Vagina (tissue), 2 donors: ENCODE measurements around the gene BNIP3. TPM values are rescaled to one million over a fixed set of nuclear protein-coding genes. Genes with fewer than 3 reads are reported as not detected.

ENCODE experiments used
- DNase-seq, 2 donors: peaks; one replicate each; pipeline ENCODE4 v3.0.0-alpha.2; 2017; ENCODE audit errors: extremely low spot score in 2 of 2
- H3K27ac ChIP-seq: fragments of 200-600 bp; sonication (generic); one replicate; pipeline ENCODE4 v1.5.1; 2019
- H3K27me3 ChIP-seq: fragments of 200-600 bp; sonication (generic); one replicate; pipeline ENCODE4 v1.5.1; 2019
- H3K36me3 ChIP-seq, 2 donors: fragments of 200-600 bp; sonication (generic); one replicate each; pipeline ENCODE4 v1.5.1; 2017 to 2019
- H3K4me1 ChIP-seq: fragments of 200-600 bp; sonication (generic); one replicate; pipeline ENCODE4 v1.5.1; 2019
- H3K4me3 ChIP-seq, 2 donors: fragments of 200-600 bp; sonication (generic); 1 replicate in 1 of 2; 2 replicates in 1 of 2; pipeline ENCODE4 v1.5.1; 2016 to 2019
- H3K9me3 ChIP-seq: fragments of 200-600 bp; sonication (generic); one replicate; pipeline ENCODE4 v1.5.1; 2019
- CTCF ChIP-seq, 3 experiments: fragments of 450-650 bp in 2 of 3; fragments of 200-600 bp in 1 of 3; sonication (generic) in 1 of 3; IDR thresholded peaks; one replicate each; pipeline ENCODE4 v1.5.1; 2017 to 2019; ENCODE audit warnings: antibody characterized with exemption in 3 of 3, mild to moderate bottlenecking in 2 of 3, moderate library complexity in 2 of 3
- POLR2A ChIP-seq, 2 donors: fragments of 450-650 bp; IDR thresholded peaks; one replicate each; pipeline ENCODE4 v1.6.1; 2017; ENCODE audit warnings: antibody characterized with exemption in 2 of 2, mild to moderate bottlenecking in 2 of 2, moderate library complexity in 2 of 2
- POLR2AphosphoS5 ChIP-seq, 2 donors: sonication (generic); formaldehyde crosslinking; IDR thresholded peaks; one replicate each; pipeline ENCODE4 v1.9.0; 2017; ENCODE audit warnings: antibody characterized with exemption in 2 of 2, mild to moderate bottlenecking in 2 of 2, low read depth in 1 of 2; ENCODE audit not compliant: insufficient read depth in 1 of 2
- intact Hi-C: fragments of 100-400 bp; cut with DNase I; formaldehyde crosslinking; loops from one replicate; pipeline ENCODE4 v1.15.1; 2023
- total RNA-seq: library from RNA; depleted of rRNA; stranded (reverse); fragments of >200 nt; gene quantifications from one replicate; pipeline ENCODE4 v1.2.3, GENCODE V29; 2016

BNIP3 gene
- total RNA-seq, 1 donor from 2014 or later, result 40.8 TPM

DNA sequence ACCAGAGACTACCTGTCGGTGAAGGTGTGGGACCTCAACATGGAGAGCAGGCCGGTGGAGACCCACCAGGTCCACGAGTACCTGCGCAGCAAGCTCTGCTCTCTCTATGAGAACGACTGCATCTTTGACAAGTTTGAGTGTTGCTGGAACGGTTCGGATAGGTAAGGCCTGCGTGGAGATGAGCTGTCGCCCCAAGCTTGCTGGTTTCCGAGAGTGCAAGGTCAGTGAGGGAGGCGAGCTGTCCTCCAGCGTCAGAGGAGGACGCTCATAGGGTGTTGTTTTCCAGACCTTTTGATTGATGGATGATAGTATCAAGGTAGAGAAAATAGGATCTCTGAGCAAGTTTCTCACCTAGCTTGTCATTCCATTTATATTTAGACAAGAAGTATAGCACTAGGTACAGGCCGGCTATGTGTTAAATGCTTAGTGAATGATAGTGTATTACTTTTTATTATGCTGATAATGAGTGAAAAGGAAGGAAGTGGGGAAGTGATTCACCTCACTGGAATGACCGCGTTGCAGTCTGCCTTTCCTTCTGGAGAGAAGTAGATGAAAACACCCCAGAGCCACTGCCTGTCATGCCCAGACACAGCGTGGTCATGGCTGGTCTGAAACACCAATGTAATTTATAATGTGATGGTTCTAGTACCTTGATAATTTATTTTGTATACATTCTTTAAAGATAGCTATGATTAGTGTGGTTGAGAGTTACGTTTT, 33.9 kb downstream of the BNIP3 start:
- DNase-seq, result no peak
- H3K4me1 ChIP-seq, result peaks cover 15% of the 10 kb centered on the region
- H3K27ac ChIP-seq, result no peak overlapping the region
- no peaks in the 10 kb centered on the region for H3K9me3 ChIP-seq
- H3K27me3 ChIP-seq, result no peaks in the 10 kb centered on the region
- intact Hi-C loops, result no loop called here
- no peak overlapping the region for H3K4me3 ChIP-seq
- no peak for TF ChIP-seq POLR2AphosphoS5 (IDR thresholded peaks at IDR 0.05; ENCODE audit: insufficient read depth in 1 of 2, low read depth in 1 of 2)
- no peak for TF ChIP-seq CTCF (IDR thresholded peaks at IDR 0.05)
- no peak for TF ChIP-seq POLR2A (IDR thresholded peaks at IDR 0.05)
- peaks cover 0 to 52% of the 10 kb centered on the region in 2 donors for H3K36me3 ChIP-seq

GRCh38 chr10:131946880-131947279, 34.8 kb downstream of the BNIP3 start:
- Histone ChIP-seq H3K4me3 (no peak overlapping the region), H3K36me3 (peaks cover 0 to 52% of the 10 kb centered on the region in 2 donors), H3K27ac (no peak overlapping the region), H3K4me1 (peaks cover 15% of the 10 kb centered on the region), H3K9me3 (no peaks in the 10 kb centered on the region), H3K27me3 (no peaks in the 10 kb centered on the region)
- DNase-seq, result no peak
- intact Hi-C loops, result no loop called here
- TF ChIP-seq POLR2A (IDR thresholded peaks at IDR 0.05), result no peak
- no peak for TF ChIP-seq CTCF (IDR thresholded peaks at IDR 0.05)
- no peak for TF ChIP-seq POLR2AphosphoS5 (IDR thresholded peaks at IDR 0.05; ENCODE audit: insufficient read depth in 1 of 2, low read depth in 1 of 2)

DNA sequence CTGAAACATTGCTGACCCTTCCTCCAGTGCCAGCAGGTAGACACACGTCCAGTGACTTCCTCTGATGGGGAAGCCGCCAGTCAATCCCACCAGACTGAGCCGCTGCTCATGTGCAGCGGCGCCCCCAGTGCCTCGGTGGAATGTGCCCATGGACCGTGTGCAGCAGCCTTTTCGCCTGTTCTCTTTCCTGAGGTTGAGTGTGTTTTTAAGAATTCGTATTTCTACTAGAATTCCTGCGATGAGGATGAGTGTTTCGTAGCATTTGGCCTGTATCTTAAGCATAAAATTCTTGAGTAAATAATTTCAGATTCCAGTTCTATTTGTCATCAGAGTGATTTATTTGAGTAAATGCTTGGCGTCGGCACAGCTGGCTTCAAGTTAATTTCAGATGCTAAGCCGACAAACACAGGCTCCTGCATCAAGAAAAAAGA, 35.4 kb downstream of the BNIP3 start:
- no peaks in the 10 kb centered on the region for H3K9me3 ChIP-seq
- H3K4me1 ChIP-seq, result peaks cover 15% of the 10 kb centered on the region
- TF ChIP-seq POLR2AphosphoS5 (IDR thresholded peaks at IDR 0.05; ENCODE audit: insufficient read depth in 1 of 2, low read depth in 1 of 2), result peak in 1 of 2 donors; percentile 12
- TF ChIP-seq POLR2A (IDR thresholded peaks at IDR 0.05), result no peak
- peaks cover 0 to 49% of the 10 kb centered on the region in 2 donors for H3K36me3 ChIP-seq
- intact Hi-C loops, result no loop called here
- no peaks in the 10 kb centered on the region for H3K27me3 ChIP-seq
- H3K27ac ChIP-seq, result no peak overlapping the region
- no peak for DNase-seq
- no peak overlapping the region for H3K4me3 ChIP-seq

DNA sequence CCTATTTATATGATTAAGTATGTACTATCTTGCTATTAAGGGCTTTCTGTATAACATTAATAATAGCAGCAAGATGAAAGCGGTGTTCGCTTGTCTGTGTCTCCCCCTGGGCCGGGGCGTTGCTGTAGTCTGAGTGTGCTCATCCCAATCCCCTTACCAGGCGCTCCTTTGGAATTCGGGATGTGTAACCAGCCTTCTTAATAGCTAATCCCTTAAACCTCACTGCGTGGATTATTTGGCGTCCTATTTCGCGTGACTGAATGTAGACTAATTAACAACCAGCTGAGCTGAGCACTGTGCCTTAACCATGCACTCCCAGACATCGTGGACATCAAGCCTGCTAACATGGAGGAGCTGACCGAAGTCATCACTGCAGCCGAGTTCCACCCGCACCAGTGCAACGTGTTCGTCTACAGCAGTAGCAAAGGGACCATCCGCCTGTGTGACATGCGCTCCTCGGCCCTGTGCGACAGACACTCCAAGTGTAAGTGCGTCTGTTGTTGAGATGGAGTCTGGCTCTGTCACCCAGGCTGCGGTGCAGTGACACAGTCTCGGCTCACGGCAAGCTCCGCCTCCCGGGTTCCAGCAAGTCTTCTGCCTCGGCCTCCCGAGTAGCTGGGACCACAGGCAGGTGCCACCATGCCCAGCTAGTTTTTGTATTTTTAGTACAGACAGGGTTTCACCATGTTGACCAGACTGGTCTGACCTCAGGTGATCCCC, 36.6 kb downstream of the BNIP3 start:
- no peak overlapping the region for H3K27ac ChIP-seq
- intact Hi-C loops, result no loop called here
- DNase-seq, result no peak
- H3K36me3 ChIP-seq, result peaks cover 0 to 45% of the 10 kb centered on the region in 2 donors
- H3K9me3 ChIP-seq, result no peaks in the 10 kb centered on the region
- no peaks in the 10 kb centered on the region for H3K27me3 ChIP-seq
- H3K4me3 ChIP-seq, result no peak overlapping the region
- H3K4me1 ChIP-seq, result peaks cover 15% of the 10 kb centered on the region
- TF ChIP-seq CTCF (IDR thresholded peaks at IDR 0.05) (no peak), POLR2AphosphoS5 (IDR thresholded peaks at IDR 0.05; ENCODE audit: insufficient read depth in 1 of 2, low read depth in 1 of 2) (no peak), POLR2A (IDR thresholded peaks at IDR 0.05) (no peak)

DNA sequence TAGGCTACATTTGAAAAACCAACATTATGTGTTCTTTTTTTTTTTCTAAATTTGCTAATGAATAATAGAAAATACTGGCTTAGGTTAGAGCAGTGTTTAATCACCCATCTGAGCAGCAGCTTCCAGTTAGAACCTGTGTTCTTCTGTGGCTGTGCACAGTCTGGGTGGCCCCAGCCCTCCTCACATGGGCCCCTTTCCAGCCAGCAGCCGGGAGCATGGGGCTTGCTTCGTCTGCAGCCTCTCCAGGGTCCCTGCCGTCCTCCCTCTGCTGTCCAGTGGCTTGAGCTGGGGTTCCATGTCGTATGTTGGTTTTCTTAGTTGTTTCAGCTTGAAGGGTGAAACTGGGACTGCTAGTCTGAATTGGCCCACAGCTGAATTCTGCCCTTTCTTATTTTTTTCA, 37.3 kb downstream of the BNIP3 start:
- no peak for TF ChIP-seq POLR2A (IDR thresholded peaks at IDR 0.05)
- intact Hi-C loops, result no loop called here
- peaks cover 15% of the 10 kb centered on the region for H3K4me1 ChIP-seq
- no peaks in the 10 kb centered on the region for H3K9me3 ChIP-seq
- H3K36me3 ChIP-seq, result peaks cover 0 to 42% of the 10 kb centered on the region in 2 donors
- no peak for DNase-seq
- H3K27ac ChIP-seq, result no peak overlapping the region
- no peak overlapping the region for H3K4me3 ChIP-seq
- H3K27me3 ChIP-seq, result no peaks in the 10 kb centered on the region
